ENCODE data around the gene IDUA. TPM values are rescaled to one million over a fixed set of nuclear protein-coding genes. Genes with fewer than 3 reads are reported as not detected.
A peak's percentile ranks its signal among the peaks of the same experiment; 100 is the strongest.
"Not testable (repeated sequence)": the region's sequence is repeated elsewhere in the genome, so short reads cannot be mapped to it uniquely, and the experiment has no call there.

Gene IDUA
- polyA plus RNA-seq, 3 donors = 10.4 to 11.4 (median 10.6) TPM

DNA sequence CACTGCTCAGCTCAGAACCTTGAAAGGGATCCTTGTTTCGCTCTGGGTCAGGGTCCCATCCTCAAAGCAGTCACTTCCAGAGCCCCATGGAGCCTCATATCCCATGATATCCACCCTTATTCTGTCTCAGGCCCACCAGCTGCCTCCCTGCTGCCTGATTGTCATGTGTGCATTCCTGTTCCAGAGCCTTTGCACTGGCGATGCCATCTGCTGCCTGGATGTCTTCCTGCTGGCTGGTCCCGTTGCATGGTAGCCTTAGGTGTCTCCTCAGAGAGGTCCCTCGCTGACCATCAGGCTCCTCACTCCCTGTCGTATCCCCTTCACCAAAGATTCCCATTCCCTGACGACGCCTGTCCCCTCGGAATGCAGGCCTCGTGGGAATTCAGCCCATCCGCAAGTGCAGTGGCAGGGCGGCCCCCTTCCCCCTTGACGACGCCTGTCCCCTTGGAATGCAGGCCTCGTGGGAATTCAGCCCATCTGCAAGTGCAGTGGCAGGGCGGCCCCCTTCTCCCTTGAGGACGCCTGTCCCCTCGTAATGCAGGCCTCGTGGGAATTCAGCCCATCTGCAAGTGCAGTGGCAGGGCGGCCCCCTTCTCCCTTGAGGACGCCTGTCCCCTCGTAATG lies 12.5 kb downstream of the IDUA start:
- not testable (repeated sequence) for DNase-seq (ENCODE audit: low read depth in 3 of 3, low spot score in 2 of 3)

DNA sequence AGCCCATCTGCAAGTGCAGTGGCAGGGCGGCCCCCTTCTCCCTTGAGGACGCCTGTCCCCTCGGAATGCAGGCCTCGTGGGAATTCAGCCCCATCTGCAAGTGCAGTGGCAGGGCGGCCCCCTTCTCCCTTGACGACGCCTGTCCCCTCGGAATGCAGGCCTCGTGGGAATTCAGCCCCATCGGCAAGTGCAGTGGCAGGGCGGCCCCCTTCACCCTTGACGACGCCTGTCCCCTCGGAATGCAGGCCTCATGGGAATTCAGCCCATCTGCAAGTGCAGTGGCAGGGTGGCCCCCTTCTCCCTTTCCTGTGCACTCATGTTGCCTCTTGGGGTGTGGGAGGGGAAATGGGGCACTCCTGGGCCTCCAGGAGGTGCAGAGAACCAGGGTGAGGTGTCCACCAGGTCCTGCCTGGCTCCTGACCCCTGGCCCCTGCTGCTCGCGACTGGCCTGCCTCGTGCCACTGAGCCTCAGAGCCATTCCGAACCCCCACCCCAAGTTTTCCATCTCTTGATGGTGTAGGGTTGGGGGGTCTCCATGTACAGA lies 13.1 kb downstream of the IDUA start:
- DNase-seq (ENCODE audit: low read depth in 3 of 3, low spot score in 2 of 3) = no peak

DNA sequence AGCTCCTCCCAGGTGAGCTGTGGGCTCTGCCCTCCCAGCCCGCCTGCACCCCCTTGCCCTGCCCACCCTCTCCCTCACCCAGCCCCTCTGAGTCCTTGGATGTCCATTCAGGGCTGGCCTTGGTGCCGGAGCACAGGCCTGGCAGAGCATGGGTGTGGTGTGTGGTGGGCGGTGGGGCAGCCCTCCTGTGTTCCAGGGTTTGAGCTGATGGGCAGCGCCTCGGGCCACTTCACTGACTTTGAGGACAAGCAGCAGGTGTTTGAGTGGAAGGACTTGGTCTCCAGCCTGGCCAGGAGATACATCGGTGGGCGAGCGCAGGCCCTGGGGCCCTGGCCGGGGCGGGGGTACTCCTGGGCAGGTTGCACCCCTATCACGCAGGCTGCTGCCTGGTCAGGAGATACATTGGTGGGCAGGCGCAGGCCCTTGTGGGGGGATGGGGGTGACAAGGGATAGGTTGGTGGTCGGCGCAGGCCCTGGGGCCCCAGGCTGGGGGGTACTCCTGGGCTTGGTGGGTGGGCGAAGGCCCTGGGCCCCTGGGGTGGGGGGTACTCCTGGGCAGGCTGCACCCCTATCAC lies 13.9 kb downstream of the IDUA start:
- DNase-seq (ENCODE audit: low read depth in 3 of 3, low spot score in 2 of 3) = no peak

DNA sequence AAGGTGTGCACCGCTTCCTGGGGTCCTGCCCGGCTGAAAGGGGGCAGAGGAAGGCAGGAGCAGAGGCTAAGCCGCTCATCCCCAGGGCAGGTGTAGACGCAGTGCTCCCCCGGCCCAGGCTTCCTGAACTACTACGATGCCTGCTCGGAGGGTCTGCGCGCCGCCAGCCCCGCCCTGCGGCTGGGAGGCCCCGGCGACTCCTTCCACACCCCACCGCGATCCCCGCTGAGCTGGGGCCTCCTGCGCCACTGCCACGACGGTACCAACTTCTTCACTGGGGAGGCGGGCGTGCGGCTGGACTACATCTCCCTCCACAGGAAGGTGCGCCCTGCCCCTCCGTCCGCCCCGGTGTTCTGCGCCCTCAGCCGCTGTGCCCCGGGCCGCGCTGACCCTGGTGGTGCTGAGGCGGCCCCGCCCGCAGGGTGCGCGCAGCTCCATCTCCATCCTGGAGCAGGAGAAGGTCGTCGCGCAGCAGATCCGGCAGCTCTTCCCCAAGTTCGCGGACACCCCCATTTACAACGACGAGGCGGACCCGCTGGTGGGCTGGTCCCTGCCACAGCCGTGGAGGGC lies 14.8 kb downstream of the IDUA start:
- DNase-seq (ENCODE audit: low read depth in 3 of 3, low spot score in 2 of 3) = no peak

DNA sequence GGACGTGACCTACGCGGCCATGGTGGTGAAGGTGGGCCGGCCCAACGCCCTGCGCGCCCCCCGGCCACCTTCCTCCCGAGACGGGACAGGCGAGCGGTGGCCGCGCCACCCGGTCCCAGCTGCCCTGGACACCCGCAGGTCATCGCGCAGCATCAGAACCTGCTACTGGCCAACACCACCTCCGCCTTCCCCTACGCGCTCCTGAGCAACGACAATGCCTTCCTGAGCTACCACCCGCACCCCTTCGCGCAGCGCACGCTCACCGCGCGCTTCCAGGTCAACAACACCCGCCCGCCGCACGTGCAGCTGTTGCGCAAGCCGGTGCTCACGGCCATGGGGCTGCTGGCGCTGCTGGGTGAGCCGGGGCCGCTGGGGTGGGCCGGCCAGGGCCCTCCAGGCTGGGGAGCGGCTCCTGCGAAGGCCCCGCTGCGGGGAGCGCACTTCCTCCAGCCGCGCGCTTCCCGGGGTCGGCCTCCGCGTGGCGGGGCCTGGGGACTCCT lies 15.3 kb downstream of the IDUA start:
- no peak for DNase-seq (ENCODE audit: low read depth in 3 of 3, low spot score in 2 of 3)

DNA sequence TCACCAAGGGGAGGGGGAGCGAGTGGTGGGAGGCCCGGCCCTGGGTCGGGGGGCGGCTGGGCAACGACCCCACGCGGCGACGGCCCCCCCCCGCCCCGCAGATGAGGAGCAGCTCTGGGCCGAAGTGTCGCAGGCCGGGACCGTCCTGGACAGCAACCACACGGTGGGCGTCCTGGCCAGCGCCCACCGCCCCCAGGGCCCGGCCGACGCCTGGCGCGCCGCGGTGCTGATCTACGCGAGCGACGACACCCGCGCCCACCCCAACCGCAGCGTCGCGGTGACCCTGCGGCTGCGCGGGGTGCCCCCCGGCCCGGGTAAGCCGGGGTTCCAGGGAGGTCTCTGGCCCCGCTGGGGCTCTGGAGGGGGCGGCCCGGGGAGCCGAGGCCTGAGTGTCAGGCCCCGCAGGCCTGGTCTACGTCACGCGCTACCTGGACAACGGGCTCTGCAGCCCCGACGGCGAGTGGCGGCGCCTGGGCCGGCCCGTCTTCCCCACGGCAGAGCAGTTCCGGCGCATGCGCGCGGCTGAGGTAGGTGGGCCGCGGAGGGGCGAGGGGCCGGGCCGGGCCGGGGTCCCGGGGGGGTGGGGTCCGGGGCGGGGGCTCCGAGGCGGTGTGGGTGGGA lies 15.9 kb downstream of the IDUA start:
- no peak for DNase-seq (ENCODE audit: low read depth in 3 of 3, low spot score in 2 of 3)

DNA sequence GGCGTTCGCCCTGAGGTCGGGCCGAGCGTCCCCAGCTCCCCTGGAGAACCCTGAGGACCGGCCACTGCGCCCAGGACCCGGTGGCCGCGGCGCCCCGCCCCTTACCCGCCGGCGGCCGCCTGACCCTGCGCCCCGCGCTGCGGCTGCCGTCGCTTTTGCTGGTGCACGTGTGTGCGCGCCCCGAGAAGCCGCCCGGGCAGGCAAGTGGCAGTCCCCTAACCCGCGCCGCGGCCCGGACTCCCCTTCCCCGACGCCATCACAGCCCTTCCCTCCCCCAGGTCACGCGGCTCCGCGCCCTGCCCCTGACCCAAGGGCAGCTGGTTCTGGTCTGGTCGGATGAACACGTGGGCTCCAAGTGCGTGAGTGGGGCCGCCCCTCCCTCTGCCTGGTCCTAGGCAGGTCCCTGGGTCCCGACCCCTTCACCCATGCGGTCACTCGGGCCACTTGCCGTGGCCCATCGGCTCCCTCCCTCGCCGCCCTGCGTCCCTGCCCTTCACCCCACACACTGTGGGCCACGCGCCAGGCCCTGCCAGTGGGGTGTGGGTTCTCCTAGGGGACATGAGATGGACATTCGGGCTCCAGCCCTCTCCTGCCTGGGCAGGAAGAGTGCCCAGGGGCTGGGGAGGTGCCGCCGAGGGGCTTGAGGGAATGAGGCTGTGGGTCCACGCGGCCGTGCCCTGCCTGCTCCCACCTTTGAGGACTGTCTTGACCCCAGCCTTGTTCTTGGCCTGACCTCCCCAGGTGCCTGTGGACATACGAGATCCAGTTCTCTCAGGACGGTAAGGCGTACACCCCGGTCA lies 16.6 kb downstream of the IDUA start:
- DNase-seq (ENCODE audit: low read depth in 3 of 3, low spot score in 2 of 3) = no peak

DNA sequence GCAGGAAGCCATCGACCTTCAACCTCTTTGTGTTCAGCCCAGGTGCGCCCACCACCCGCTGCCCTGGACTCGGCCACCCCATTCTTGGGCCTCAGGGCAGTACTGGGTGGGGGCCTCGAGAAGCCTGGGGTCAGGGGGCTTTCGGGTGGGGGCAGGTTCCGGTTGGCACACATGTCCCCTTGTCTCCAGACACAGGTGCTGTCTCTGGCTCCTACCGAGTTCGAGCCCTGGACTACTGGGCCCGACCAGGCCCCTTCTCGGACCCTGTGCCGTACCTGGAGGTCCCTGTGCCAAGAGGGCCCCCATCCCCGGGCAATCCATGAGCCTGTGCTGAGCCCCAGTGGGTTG lies 17.2 kb downstream of the IDUA start:
- DNase-seq (ENCODE audit: low read depth in 3 of 3, low spot score in 2 of 3) = no peak

DNA sequence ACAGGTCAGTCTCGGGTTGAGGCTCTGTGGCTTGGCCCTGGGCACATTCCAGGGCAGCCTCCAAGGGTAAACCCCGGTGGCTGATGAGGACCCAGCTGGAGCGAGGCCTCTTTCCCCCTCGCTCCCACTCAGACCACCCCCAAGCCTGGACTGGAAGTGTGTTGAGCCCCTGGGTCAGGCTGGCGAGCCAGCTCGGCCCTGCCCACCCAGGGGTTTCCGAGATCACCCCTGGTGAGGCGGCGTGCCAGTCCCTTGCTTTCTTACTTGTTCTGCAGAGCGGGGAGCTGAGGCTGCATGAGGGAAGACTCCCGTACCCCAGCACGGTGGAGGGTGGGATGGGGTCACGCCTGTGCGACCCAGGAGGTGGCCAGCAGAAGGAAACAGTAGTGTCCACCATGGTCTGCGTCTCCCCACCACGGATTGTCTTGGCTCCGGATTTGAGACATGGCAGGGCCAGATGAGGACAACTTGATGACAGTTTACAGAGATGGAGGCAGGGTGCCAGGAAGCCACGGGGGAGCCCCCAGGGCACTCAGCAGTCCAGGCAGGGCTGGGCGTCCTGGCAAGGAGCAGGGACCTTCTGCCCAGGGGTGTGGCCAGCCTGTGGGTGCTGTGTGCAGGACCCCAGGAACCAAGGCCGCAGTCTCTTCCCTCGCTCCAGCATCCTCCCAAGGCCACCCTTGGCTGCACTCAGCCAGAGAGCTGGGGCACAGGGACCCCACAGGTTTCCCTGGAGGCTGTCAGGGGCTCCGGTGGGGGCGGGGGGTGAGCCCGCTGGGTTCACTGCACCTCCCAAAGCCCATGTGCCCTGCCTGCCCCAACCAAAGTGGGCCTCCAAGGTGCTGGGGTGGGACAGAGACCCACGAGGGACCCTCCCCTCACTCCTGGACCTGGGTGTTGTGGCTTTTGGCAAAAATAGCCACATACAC lies 18.0 kb downstream of the IDUA start:
- no peak for DNase-seq (ENCODE audit: low read depth in 3 of 3, low spot score in 2 of 3)

DNA sequence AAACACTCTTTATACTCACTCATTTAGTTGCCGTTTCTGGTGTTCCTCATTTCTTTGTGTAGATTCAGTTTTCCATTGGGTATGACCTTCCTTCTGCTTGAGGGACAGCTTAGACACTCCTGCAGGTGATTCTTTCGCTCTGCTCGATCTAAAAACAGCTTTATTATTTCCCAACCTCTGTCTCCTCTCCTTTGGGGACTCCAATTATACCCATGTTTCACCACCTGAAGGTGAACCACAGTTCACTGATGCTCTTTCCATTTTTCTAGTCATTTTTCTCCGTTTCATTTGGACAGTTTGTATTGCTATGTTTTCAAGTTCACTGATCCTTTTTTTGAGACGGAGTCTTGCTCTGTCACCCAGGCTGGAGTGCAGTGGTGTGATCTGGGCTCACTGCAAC lies 20.0 kb downstream of the IDUA start:
- no peak for DNase-seq (ENCODE audit: low read depth in 3 of 3, low spot score in 2 of 3)

DNA sequence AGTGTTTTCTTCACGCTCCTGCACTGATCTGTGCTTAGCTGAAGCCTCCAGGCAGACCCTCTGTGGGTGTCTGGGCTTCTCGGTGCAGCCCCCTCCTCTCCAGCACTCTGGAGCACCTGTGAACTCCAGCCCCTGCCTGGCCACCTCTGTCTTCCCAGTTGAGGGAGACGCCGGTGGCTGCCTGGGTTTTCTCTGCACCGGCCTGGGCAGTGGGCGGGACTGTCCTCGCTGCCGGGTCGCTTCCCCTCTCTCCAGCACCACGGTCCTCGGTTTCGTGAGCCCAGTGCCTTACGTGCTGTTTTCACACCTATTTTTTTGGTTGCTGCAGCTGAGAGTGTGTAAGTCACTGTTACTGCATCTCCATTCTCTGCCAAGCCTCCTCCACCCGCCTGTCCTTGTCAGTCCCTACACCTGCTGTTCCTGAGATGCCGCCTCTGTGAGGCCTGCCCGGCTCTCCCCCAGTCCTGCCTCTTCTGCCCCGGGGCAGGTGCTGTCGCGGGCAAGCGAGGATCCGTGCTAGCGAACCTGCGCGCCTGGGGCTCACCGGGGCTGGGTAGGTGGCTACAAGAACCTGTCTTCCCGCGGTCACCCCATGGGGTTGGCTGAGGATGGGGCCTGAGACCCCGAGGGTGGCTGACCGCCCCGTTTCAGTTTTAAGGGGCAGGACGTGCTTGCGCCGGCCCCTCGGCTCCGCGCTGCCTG lies 22.1 kb downstream of the IDUA start:
- DNase-seq (ENCODE audit: low read depth in 3 of 3, low spot score in 2 of 3) = no peak

DNA sequence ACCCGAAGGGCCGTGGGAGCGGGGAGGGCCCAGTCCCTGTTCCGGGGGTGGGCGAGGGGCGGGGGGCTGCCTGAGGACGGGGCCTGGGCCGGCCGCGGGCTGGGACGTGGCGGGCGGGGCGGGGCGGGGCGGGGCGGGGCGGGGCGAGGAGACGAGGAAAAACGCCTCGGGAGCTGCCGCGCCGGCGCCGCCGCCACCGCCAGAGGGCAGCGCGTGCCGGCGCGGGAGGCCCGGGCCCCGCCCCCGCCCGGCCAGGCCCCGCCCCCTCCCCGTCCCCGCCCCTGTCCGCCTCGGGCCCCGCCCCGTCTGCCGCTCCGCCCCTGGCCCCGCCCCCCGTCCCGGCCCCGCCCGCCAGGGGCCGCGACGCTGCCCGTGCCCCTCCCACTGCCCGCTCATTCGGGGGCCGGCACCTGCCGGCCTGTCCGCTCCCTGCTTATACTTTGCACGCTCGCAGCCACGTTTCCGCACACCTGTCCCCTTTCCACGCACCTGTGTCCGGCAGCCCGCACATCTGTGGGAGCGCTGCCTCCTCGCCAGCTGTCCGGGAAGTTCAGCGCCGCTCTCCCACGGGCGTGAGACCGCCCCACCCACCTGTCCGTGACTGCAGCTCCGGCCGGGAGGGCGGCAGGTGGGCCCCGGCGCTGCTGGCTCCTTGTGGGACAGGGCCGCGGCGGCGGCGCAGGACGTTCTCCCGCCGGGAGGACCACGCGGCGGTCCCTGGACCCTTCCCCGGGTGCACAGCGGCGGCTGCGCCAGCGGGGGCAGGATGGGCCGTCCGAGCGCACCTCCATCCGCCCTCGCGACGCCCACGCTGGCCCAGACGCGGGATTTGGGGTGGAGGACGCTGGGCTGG lies 22.9 kb downstream of the IDUA start:
- no peak for DNase-seq (ENCODE audit: low read depth in 3 of 3, low spot score in 2 of 3)

DNA sequence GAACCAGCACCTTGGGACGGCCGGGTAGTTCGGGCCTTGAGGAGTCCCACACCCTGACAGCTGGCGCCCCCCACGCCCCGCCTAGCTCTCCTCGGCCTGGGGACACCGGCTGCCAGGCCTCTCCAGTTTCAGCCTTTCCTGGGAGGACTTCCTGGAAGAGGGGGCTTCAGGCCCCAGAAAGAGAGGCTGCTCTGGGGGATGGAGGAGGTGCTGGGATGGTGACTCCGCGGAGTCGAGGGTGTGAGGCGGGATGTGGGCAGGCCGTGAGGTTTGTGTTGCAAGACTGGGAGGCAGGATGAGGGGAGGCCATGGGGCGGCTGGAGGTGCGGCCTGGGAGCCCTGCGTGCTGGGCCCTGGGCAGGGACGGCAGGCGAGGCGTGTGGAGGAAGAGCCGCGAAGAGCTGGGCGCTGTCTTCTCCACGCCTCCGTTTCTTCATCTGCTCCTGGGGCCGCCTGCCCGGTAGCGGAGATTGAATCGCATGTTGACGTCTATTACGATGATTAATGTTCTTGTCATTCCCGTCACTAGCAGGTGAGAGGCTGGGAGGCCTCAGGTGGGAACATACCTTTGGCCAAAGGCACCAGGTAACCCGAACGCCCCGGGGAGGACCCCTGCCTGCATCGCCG lies 23.7 kb downstream of the IDUA start:
- DNase-seq (ENCODE audit: low read depth in 3 of 3, low spot score in 2 of 3) = no peak

DNA sequence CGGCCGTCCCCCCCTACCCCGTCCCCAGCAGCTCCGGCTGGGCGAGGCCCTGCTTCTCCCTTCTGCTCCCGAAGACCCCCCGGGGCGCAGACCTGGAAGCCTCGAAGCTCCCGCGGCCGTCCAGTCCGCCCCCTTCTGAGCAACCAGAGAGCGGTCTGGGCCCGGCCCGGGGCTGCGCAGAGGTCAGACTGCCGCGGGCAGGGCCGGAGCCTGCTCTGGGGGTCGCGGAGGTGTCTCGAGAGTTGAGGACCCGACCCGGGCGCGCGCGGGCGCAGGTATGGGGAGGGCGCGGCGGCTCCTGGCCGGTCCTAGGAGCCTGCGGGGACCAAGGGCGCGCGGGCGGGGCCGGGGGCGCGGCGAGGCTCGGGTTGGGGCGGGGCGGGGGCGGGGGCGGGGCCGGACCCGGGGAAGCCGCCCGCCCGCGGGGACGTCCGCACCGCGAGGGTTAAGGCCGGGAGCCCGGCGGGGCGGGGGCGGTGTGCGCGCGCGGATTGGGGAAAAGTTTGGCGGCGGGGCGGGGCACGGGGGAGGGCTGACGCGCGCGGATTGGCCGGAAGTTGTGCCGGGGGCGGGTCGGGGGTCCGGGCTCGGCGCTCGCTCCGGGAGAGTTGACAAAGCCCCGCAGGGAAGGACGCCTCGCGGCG lies 24.3 kb downstream of the IDUA start, which contains the start of gene FGFRL1:
Gene FGFRL1 (plus strand): TSS at position 605 of the 644 bp plus-strand sequence. CDS start 860 bp downstream, outside the sequence.
- DNase-seq (ENCODE audit: low read depth in 3 of 3, low spot score in 2 of 3) = peak in 1 of 3 donors; percentile 74

DNA sequence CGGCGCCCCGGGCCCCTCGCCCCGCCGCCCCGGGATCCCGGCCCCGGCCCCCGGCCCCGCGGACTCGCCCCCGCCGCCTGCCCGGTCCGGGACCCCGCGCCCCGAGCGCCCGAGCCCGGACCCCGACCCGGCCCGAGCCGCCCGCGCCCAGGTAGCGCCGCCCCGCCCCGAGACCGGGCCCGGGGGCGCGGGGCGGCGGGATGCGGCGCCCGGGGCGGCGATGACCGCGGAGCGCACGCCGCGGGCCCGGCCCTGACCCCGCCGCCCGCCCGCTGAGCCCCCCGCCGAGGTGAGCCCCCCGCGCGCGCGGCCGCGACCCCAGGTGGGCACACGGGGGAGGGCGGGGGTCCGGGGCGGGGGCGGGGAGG lies 24.8 kb downstream of the IDUA start:
- DNase-seq (ENCODE audit: low read depth in 3 of 3, low spot score in 2 of 3) = no peak

DNA sequence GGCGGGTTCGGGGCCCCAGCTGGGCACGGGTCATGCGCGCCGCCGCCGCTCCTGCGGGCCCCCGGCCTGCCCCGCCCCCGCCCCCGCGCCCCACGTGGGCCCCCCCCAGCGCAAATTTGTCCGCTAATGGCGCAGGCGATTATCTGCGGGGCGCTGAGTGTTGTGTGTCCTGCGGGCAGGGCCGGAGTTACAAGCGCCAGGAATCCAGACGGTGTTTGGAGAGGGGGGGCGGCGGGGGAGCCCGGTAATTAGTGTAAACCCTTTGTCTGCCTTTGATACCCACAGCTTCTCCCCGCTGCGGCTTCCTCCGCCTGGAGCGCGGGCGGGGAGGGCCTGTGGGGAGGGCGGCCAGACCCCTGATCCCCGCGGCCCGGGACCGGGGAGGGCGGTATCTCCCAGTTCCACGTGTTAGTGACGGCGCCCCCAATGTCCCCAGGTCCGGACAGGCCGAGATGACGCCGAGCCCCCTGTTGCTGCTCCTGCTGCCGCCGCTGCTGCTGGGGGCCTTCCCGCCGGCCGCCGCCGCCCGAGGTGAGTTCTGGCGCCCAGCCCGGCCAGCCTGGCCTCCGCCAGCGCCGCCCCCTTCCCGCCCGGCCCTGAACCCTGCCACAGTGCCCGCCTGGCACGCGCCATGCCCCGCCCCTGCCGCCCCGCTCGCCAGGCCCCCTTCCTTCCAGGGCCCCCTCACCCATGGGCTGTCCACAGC lies 25.3 kb downstream of the IDUA start:
- DNase-seq (ENCODE audit: low read depth in 3 of 3, low spot score in 2 of 3) = no peak

Measured in right renal cortex interstitium (tissue), 3 donors.